GM23338 (cell line): Measurements from ENCODE around the gene KSR2. TPM values are rescaled to one million over a fixed set of nuclear protein-coding genes. Genes with fewer than 3 reads are reported as not detected.

Experiments used
- ATAC-seq: fragments of 200-7000 bp; cut with Tn5 transposase; 3 replicates; pipeline ENCODE4 v1.9.1; 2020
- DNase-seq: peaks from one replicate; pipeline ENCODE4 v3.0.0-alpha.2; 2015; ENCODE audit warnings: low spot score
- H2AFZ ChIP-seq: fragments of 200-600 bp; sonication (generic); 2 replicates; pipeline ENCODE4 v1.8.0; 2016; ENCODE audit warnings: antibody characterized with exemption, mild to moderate bottlenecking, moderate library complexity
- H3F3A ChIP-seq: fragments of 200-600 bp; sonication (generic); replicated peaks from 2 replicates; pipeline ENCODE4 v1.8.0; 2017; ENCODE audit warnings: antibody characterized with exemption, mixed run types, low read depth
- H3K27ac ChIP-seq: fragments of 200-600 bp; sonication (generic); 2 replicates; pipeline ENCODE4 v1.6.1; 2016; ENCODE audit warnings: low read depth
- H3K27me3 ChIP-seq: fragments of 200-600 bp; sonication (generic); 2 replicates; pipeline ENCODE4 v1.8.0; 2016; ENCODE audit warnings: mild to moderate bottlenecking, mixed run types, moderate library complexity; ENCODE audit not compliant: insufficient read depth
- H3K36me3 ChIP-seq: fragments of 200-600 bp; sonication (generic); 2 replicates; pipeline ENCODE4 v1.8.0; 2016; ENCODE audit warnings: mild to moderate bottlenecking; ENCODE audit not compliant: insufficient read depth
- H3K4me1 ChIP-seq: fragments of 200-600 bp; sonication (generic); 2 replicates; pipeline ENCODE4 v1.8.0; 2016; ENCODE audit warnings: mild to moderate bottlenecking, moderate library complexity; ENCODE audit not compliant: insufficient read depth
- H3K4me2 ChIP-seq: fragments of 200-600 bp; sonication (generic); 2 replicates; pipeline ENCODE4 v1.7.1; 2017; ENCODE audit warnings: mixed run types
- H3K4me3 ChIP-seq: fragments of 200-600 bp; sonication (generic); 2 replicates; pipeline ENCODE4 v1.6.1; 2016; ENCODE audit warnings: mixed run types
- H3K79me2 ChIP-seq: fragments of 200-600 bp; sonication (generic); replicated peaks from 2 replicates; pipeline ENCODE4 v1.8.0; 2017; ENCODE audit warnings: mild to moderate bottlenecking; ENCODE audit not compliant: insufficient read depth
- H3K9me2 ChIP-seq: fragments of 200-600 bp; sonication (generic); 2 replicates; pipeline ENCODE4 v1.8.0; 2017; ENCODE audit not compliant: insufficient read depth
- H4K20me1 ChIP-seq: fragments of 200-600 bp; sonication (generic); replicated peaks from 2 replicates; pipeline ENCODE4 v1.8.0; 2017; ENCODE audit warnings: mild to moderate bottlenecking; ENCODE audit not compliant: insufficient read depth
- H3K27ac Mint-ChIP-seq: 2 replicates; pipeline ENCODE4 v1.8.0; 2020; ENCODE audit warnings: inconsistent platforms, mild to moderate bottlenecking, moderate library complexity, mixed read lengths
- H3K27me3 Mint-ChIP-seq: 3 replicates; pipeline ENCODE4 v1.8.0; 2022; ENCODE audit warnings: low read depth, mild to moderate bottlenecking, moderate library complexity, mixed read lengths, inconsistent platforms; ENCODE audit not compliant: insufficient read depth, poor library complexity
- H3K36me3 Mint-ChIP-seq: 3 replicates; pipeline ENCODE4 v1.8.0; 2021; ENCODE audit warnings: low read depth, mild to moderate bottlenecking, inconsistent platforms, moderate library complexity, mixed read lengths
- H3K4me1 Mint-ChIP-seq: 3 replicates; pipeline ENCODE4 v1.8.0; 2020; ENCODE audit warnings: mild to moderate bottlenecking, inconsistent platforms, mixed read lengths
- H3K4me3 Mint-ChIP-seq: 3 replicates; pipeline ENCODE4 v1.8.0; 2021; ENCODE audit warnings: moderate library complexity, mild to moderate bottlenecking, inconsistent platforms, mixed read lengths
- H3K9me3 Mint-ChIP-seq: 3 replicates; pipeline ENCODE4 v1.8.0; 2020; ENCODE audit warnings: moderate library complexity, mild to moderate bottlenecking, inconsistent platforms, mixed read lengths
- EZH2phosphoT487 ChIP-seq: fragments of 200-600 bp; sonication (generic); IDR thresholded peaks from one replicate; pipeline ENCODE4 v1.8.1; 2018; ENCODE audit warnings: antibody characterized with exemption; ENCODE audit not compliant: unreplicated experiment
- NANOG ChIP-seq: IDR thresholded peaks from 2 replicates; pipeline ENCODE4 v1.6.1; 2016; ENCODE audit warnings: antibody characterized with exemption, borderline replicate concordance
- POLR2AphosphoS5 ChIP-seq: IDR thresholded peaks from 2 replicates; pipeline ENCODE4 v1.6.1; 2016; ENCODE audit warnings: antibody characterized with exemption, low read depth
- STAT1 ChIP-seq: IDR thresholded peaks from one replicate; pipeline ENCODE4 v1.6.1; 2016; ENCODE audit warnings: antibody characterized with exemption; ENCODE audit not compliant: unreplicated experiment
- ZNF114 ChIP-seq: fragments of 250-450 bp; sonication (Bioruptor Pico); IDR thresholded peaks from 2 replicates; pipeline ENCODE4 v1.5.0; 2020; ENCODE audit warnings: mild to moderate bottlenecking, moderate library complexity
- polyA plus RNA-seq: library from polyadenylated mRNA; unstranded; fragments of >200 nt; fragmentation: Nextera tagmentation; extraction: Ambion mirVana; gene quantifications from 2 replicates; pipeline ENCODE4 v1.2.1, GENCODE V29; 2016
- total RNA-seq: library from RNA; depleted of rRNA; stranded (reverse); fragments of >200 nt; shearing (Covaris generic); gene quantifications from 2 replicates; pipeline ENCODE4 v1.2.3, GENCODE V29; 2014
- TF ChIP-seq, protein P1 (sequence below), 2 experiments: fragments of 200-600 bp in 1 of 2; sonication (generic) in 1 of 2; conservative IDR thresholded peaks; 2 replicates each; pipeline versions ENCODE4 v1.5.1 to v1.6.1; 2016 to 2017; ENCODE audit warnings: antibody characterized with exemption in 2 of 2, low read depth in 2 of 2, mild to moderate bottlenecking in 2 of 2, moderate library complexity in 1 of 2
- TF ChIP-seq, protein P2 (sequence below): IDR thresholded peaks from one replicate; pipeline ENCODE4 v1.6.1; 2018; ENCODE audit warnings: antibody characterized with exemption; ENCODE audit not compliant: unreplicated experiment
- TF ChIP-seq, protein P3 (sequence below): IDR thresholded peaks from 2 replicates; pipeline ENCODE4 v1.6.1; 2016; ENCODE audit warnings: antibody characterized with exemption
- TF ChIP-seq, protein P4 (sequence below): fragments of 250-450 bp; sonication (Bioruptor Pico); IDR thresholded peaks from 2 replicates; pipeline ENCODE4 v1.5.0; 2020; ENCODE audit warnings: mild to moderate bottlenecking, moderate library complexity

The KSR2 gene
- total and polyA plus RNA-seq, 2 experiments from 2014 or later, result 1.1 to 2.7 TPM

DNA sequence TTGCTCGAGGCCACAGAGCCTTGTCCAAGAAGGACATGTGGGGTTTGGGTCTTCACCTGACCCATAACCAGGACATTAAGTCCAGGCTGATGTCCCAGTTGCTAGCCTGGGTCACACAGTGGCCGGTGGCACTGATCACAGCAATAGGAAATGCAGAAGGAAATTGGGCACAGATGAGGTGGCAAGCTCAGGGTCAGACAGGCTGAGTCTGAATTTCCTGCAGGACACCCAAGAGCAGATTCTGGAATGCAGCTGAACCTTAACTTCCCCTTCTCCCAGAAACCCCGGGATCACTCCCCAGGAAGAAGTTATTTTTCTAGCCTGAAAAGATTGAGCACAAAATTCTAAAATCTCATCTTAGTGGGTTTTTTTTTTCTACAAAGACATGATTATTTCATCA lies 199.9 kb downstream of the KSR2 start:
- no peak overlapping the region for H3K4me2 ChIP-seq
- H3K27ac ChIP-seq, result no peak overlapping the region
- no peak for DNase-seq
- H3K4me1 Mint-ChIP-seq, result no peaks in the 10 kb centered on the region
- H3K27ac Mint-ChIP-seq, result no peak overlapping the region
- no peaks in the 10 kb centered on the region for H3K4me1 ChIP-seq
- no peaks in the 10 kb centered on the region for H4K20me1 ChIP-seq
- TF ChIP-seq POLR2AphosphoS5 (no peak), STAT1 (no peak), EZH2phosphoT487 (no peak)
- TF ChIP-seq, protein P1, sequence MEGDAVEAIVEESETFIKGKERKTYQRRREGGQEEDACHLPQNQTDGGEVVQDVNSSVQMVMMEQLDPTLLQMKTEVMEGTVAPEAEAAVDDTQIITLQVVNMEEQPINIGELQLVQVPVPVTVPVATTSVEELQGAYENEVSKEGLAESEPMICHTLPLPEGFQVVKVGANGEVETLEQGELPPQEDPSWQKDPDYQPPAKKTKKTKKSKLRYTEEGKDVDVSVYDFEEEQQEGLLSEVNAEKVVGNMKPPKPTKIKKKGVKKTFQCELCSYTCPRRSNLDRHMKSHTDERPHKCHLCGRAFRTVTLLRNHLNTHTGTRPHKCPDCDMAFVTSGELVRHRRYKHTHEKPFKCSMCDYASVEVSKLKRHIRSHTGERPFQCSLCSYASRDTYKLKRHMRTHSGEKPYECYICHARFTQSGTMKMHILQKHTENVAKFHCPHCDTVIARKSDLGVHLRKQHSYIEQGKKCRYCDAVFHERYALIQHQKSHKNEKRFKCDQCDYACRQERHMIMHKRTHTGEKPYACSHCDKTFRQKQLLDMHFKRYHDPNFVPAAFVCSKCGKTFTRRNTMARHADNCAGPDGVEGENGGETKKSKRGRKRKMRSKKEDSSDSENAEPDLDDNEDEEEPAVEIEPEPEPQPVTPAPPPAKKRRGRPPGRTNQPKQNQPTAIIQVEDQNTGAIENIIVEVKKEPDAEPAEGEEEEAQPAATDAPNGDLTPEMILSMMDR (conservative IDR thresholded peaks at IDR 0.05; ENCODE audit: low read depth in 2 of 2), result no peak
- no peak for ATAC-seq
- no peaks in the 10 kb centered on the region for H3K27me3 ChIP-seq
- no peak overlapping the region for H3K4me3 Mint-ChIP-seq
- H3K9me3 Mint-ChIP-seq, result peaks cover 18% of the 10 kb centered on the region
- H3K79me2 ChIP-seq, result no peaks in the 10 kb centered on the region
- peaks cover 14% of the 10 kb centered on the region for H3K36me3 Mint-ChIP-seq
- H3K9me2 ChIP-seq, result no peaks in the 10 kb centered on the region
- H2AFZ ChIP-seq, result no peak overlapping the region
- H3F3A ChIP-seq, result no peaks in the 10 kb centered on the region
- peaks cover 4% of the 10 kb centered on the region for H3K27me3 Mint-ChIP-seq
- H3K36me3 ChIP-seq, result 0 out of 2 replicates have a peak, but pooled peaks cover 4% of the 10 kb centered on the region
- H3K4me3 ChIP-seq, result no peak overlapping the region

DNA sequence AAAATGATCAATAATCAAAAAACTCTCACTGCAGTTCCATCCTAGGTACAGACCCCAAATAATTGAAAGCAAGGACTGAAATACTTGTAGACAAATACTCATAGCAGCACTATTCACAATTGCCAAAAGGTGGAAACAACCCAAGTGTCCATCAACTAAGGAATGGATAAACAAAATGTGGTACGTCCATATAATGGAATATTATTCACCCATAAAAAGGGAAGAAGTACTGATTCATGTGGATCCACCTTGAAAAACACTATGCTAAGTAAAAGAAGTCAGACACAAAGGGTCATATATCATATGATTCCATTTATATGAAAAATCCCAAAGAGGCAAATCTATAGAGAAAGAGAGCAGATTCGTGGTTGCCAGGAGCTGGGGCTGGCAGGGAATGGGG lies 202.8 kb downstream of the KSR2 start:
- 0 out of 2 replicates have a peak, but pooled peaks cover 4% of the 10 kb centered on the region for H3K36me3 ChIP-seq
- H4K20me1 ChIP-seq, result no peaks in the 10 kb centered on the region
- H2AFZ ChIP-seq, result no peak overlapping the region
- H3F3A ChIP-seq, result no peaks in the 10 kb centered on the region
- H3K27me3 Mint-ChIP-seq, result peaks cover 4% of the 10 kb centered on the region
- no peaks in the 10 kb centered on the region for H3K4me1 ChIP-seq
- H3K9me2 ChIP-seq, result peaks cover 6% of the 10 kb centered on the region; the same call in 1 of the 2 replicates
- no peak overlapping the region for H3K4me3 Mint-ChIP-seq
- peaks cover 18% of the 10 kb centered on the region for H3K9me3 Mint-ChIP-seq
- no peak for DNase-seq
- peaks cover 14% of the 10 kb centered on the region for H3K36me3 Mint-ChIP-seq
- H3K27ac Mint-ChIP-seq, result no peak overlapping the region
- no peaks in the 10 kb centered on the region for H3K27me3 ChIP-seq
- no peak overlapping the region for H3K4me3 ChIP-seq
- no peaks in the 10 kb centered on the region for H3K4me1 Mint-ChIP-seq
- no peak overlapping the region for H3K4me2 ChIP-seq
- H3K27ac ChIP-seq, result no peak overlapping the region
- no peak for ATAC-seq
- H3K79me2 ChIP-seq, result no peaks in the 10 kb centered on the region
- TF ChIP-seq STAT1 (no peak), ZNF114 (no peak), NANOG (no peak), EZH2phosphoT487 (no peak), POLR2AphosphoS5 (no peak)
- TF ChIP-seq, protein P2, sequence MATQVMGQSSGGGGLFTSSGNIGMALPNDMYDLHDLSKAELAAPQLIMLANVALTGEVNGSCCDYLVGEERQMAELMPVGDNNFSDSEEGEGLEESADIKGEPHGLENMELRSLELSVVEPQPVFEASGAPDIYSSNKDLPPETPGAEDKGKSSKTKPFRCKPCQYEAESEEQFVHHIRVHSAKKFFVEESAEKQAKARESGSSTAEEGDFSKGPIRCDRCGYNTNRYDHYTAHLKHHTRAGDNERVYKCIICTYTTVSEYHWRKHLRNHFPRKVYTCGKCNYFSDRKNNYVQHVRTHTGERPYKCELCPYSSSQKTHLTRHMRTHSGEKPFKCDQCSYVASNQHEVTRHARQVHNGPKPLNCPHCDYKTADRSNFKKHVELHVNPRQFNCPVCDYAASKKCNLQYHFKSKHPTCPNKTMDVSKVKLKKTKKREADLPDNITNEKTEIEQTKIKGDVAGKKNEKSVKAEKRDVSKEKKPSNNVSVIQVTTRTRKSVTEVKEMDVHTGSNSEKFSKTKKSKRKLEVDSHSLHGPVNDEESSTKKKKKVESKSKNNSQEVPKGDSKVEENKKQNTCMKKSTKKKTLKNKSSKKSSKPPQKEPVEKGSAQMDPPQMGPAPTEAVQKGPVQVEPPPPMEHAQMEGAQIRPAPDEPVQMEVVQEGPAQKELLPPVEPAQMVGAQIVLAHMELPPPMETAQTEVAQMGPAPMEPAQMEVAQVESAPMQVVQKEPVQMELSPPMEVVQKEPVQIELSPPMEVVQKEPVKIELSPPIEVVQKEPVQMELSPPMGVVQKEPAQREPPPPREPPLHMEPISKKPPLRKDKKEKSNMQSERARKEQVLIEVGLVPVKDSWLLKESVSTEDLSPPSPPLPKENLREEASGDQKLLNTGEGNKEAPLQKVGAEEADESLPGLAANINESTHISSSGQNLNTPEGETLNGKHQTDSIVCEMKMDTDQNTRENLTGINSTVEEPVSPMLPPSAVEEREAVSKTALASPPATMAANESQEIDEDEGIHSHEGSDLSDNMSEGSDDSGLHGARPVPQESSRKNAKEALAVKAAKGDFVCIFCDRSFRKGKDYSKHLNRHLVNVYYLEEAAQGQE, result no peak
- TF ChIP-seq, protein P3, sequence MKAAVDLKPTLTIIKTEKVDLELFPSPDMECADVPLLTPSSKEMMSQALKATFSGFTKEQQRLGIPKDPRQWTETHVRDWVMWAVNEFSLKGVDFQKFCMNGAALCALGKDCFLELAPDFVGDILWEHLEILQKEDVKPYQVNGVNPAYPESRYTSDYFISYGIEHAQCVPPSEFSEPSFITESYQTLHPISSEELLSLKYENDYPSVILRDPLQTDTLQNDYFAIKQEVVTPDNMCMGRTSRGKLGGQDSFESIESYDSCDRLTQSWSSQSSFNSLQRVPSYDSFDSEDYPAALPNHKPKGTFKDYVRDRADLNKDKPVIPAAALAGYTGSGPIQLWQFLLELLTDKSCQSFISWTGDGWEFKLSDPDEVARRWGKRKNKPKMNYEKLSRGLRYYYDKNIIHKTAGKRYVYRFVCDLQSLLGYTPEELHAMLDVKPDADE, result no peak
- TF ChIP-seq, protein P4, sequence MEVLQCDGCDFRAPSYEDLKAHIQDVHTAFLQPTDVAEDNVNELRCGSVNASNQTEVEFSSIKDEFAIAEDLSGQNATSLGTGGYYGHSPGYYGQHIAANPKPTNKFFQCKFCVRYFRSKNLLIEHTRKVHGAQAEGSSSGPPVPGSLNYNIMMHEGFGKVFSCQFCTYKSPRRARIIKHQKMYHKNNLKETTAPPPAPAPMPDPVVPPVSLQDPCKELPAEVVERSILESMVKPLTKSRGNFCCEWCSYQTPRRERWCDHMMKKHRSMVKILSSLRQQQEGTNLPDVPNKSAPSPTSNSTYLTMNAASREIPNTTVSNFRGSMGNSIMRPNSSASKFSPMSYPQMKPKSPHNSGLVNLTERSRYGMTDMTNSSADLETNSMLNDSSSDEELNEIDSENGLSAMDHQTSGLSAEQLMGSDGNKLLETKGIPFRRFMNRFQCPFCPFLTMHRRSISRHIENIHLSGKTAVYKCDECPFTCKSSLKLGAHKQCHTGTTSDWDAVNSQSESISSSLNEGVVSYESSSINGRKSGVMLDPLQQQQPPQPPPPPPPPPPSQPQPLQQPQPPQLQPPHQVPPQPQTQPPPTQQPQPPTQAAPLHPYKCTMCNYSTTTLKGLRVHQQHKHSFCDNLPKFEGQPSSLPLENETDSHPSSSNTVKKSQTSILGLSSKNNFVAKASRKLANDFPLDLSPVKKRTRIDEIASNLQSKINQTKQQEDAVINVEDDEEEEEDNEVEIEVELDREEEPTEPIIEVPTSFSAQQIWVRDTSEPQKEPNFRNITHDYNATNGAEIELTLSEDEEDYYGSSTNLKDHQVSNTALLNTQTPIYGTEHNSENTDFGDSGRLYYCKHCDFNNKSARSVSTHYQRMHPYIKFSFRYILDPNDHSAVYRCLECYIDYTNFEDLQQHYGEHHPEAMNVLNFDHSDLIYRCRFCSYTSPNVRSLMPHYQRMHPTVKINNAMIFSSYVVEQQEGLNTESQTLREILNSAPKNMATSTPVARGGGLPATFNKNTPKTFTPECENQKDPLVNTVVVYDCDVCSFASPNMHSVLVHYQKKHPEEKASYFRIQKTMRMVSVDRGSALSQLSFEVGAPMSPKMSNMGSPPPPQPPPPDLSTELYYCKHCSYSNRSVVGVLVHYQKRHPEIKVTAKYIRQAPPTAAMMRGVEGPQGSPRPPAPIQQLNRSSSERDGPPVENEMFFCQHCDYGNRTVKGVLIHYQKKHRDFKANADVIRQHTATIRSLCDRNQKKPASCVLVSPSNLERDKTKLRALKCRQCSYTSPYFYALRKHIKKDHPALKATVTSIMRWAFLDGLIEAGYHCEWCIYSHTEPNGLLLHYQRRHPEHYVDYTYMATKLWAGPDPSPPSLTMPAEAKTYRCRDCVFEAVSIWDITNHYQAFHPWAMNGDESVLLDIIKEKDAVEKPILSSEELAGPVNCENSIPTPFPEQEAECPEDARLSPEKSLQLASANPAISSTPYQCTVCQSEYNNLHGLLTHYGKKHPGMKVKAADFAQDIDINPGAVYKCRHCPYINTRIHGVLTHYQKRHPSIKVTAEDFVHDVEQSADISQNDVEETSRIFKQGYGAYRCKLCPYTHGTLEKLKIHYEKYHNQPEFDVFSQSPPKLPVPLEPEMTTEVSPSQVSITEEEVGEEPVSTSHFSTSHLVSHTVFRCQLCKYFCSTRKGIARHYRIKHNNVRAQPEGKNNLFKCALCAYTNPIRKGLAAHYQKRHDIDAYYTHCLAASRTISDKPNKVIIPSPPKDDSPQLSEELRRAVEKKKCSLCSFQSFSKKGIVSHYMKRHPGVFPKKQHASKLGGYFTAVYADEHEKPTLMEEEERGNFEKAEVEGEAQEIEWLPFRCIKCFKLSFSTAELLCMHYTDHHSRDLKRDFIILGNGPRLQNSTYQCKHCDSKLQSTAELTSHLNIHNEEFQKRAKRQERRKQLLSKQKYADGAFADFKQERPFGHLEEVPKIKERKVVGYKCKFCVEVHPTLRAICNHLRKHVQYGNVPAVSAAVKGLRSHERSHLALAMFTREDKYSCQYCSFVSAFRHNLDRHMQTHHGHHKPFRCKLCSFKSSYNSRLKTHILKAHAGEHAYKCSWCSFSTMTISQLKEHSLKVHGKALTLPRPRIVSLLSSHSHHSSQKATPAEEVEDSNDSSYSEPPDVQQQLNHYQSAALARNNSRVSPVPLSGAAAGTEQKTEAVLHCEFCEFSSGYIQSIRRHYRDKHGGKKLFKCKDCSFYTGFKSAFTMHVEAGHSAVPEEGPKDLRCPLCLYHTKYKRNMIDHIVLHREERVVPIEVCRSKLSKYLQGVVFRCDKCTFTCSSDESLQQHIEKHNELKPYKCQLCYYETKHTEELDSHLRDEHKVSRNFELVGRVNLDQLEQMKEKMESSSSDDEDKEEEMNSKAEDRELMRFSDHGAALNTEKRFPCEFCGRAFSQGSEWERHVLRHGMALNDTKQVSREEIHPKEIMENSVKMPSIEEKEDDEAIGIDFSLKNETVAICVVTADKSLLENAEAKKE (CRISPR knock-in tag), result no peak
